SH-SY5Y (cell line): ENCODE measurements around the gene ZNF641.

Experiments used
- GATA2 ChIP-seq: IDR thresholded peaks from 2 replicates; pipeline ENCODE4 v1.6.1; 2011; ENCODE audit warnings: mild to moderate bottlenecking, low read depth, low read length
- GATA3 ChIP-seq: IDR thresholded peaks from 2 replicates; pipeline ENCODE4 v1.6.1; 2011; ENCODE audit warnings: low read depth, mild to moderate bottlenecking, low read length, moderate library complexity

- TF ChIP-seq GATA3 (no peak), GATA2 (no peak)
Measured at GRCh38 chr12:48336061-48336460, 14.7 kb downstream of the ZNF641 start.
